Measurements from ENCODE around the gene SFXN2.
"Not testable (repeated sequence)": the region's sequence is repeated elsewhere in the genome, so short reads cannot be mapped to it uniquely, and the experiment has no call there.

The SFXN2 gene

GRCh38 chr10:102714621-102715455 lies at the start of gene SFXN2:
Gene SFXN2 (plus strand): TSS chr10:102714636. CDS start chr10:102726637, 12,001 bp downstream.
- peak; percentile 79 for DNase-seq

GRCh38 chr10:102665904-102666509 lies 48.4 kb upstream of the SFXN2 start:
- no peak for DNase-seq

GRCh38 chr10:102667411-102667810 lies 47.0 kb upstream of the SFXN2 start:
- DNase-seq = not testable (repeated sequence)

- no peak for DNase-seq
Measured at GRCh38 chr10:102668326-102669107, 45.9 kb upstream of the SFXN2 start.

- peak; percentile 41 for DNase-seq
Measured at GRCh38 chr10:102669206-102670064, 45.0 kb upstream of the SFXN2 start.

- DNase-seq = no peak
Measured at GRCh38 chr10:102670065-102670670, 44.3 kb upstream of the SFXN2 start.

GRCh38 chr10:102670871-102671434 lies 43.5 kb upstream of the SFXN2 start:
- peak; percentile 83 for DNase-seq

- no peak for DNase-seq
Measured at GRCh38 chr10:102673236-102673818, 41.1 kb upstream of the SFXN2 start.

GRCh38 chr10:102673819-102674511 lies 40.5 kb upstream of the SFXN2 start:
- peak; percentile 98 for DNase-seq

- peak; percentile 82 for DNase-seq
Measured at GRCh38 chr10:102674566-102674965, 39.9 kb upstream of the SFXN2 start.

GRCh38 chr10:102675011-102675665 lies 39.3 kb upstream of the SFXN2 start:
- peak; percentile 40 for DNase-seq

- peak; percentile 95 for DNase-seq
Measured at GRCh38 chr10:102675666-102676533, 38.5 kb upstream of the SFXN2 start.

GRCh38 chr10:102676534-102677315 lies 37.7 kb upstream of the SFXN2 start:
- no peak for DNase-seq

GRCh38 chr10:102677331-102678067 lies 36.9 kb upstream of the SFXN2 start:
- no peak for DNase-seq

- DNase-seq = no peak
Measured at GRCh38 chr10:102678068-102678400, 36.4 kb upstream of the SFXN2 start.

- peak; percentile 90 for DNase-seq
Measured at GRCh38 chr10:102678842-102679289, 35.6 kb upstream of the SFXN2 start.

- DNase-seq = no peak
Measured at GRCh38 chr10:102679596-102679995, 34.8 kb upstream of the SFXN2 start.

- DNase-seq = no peak
Measured at GRCh38 chr10:102681696-102682095, 32.7 kb upstream of the SFXN2 start.
